SJCRH30 (cell line): Measurements from ENCODE around the gene CDC42BPB. TPM values are rescaled to one million over a fixed set of nuclear protein-coding genes. Genes with fewer than 3 reads are reported as not detected.
"Not testable (repeated sequence)": the region's sequence is repeated elsewhere in the genome, so short reads cannot be mapped to it uniquely, and the experiment has no call there.

ENCODE experiments used
- DNase-seq, 2 experiments: peaks; one replicate each; pipeline ENCODE4 v3.0.0-alpha.2; 2015 to 2020
- H3K27ac ChIP-seq: fragments of 250-450 bp; sonication (Bioruptor Pico); 2 replicates; pipeline ENCODE4 v1.5.1; 2020; ENCODE audit warnings: mild to moderate bottlenecking, moderate library complexity
- H3K27me3 ChIP-seq: fragments of 250-450 bp; sonication (Bioruptor Pico); 2 replicates; pipeline ENCODE4 v1.5.1; 2020; ENCODE audit warnings: mild to moderate bottlenecking, moderate library complexity
- H3K36me3 ChIP-seq: fragments of 250-450 bp; sonication (Bioruptor Pico); 2 replicates; pipeline ENCODE4 v1.5.1; 2020; ENCODE audit warnings: mild to moderate bottlenecking, moderate library complexity
- H3K4me1 ChIP-seq: fragments of 250-450 bp; sonication (Bioruptor Pico); 2 replicates; pipeline ENCODE4 v1.5.1; 2020; ENCODE audit warnings: mild to moderate bottlenecking, moderate library complexity
- H3K4me3 ChIP-seq: fragments of 250-450 bp; sonication (Bioruptor Pico); 2 replicates; pipeline ENCODE4 v1.5.1; 2020; ENCODE audit warnings: mild to moderate bottlenecking, moderate library complexity
- H3K9me3 ChIP-seq: fragments of 250-450 bp; sonication (Bioruptor Pico); replicated peaks from 2 replicates; pipeline ENCODE4 v1.5.1; 2020; ENCODE audit warnings: mild to moderate bottlenecking, moderate library complexity
- total RNA-seq: library from RNA; depleted of rRNA; stranded (reverse); fragments of >200 nt; shearing (Covaris generic); gene quantifications from 2 replicates; pipeline ENCODE4 v1.2.3, GENCODE V29; 2014

CDC42BPB gene
- total RNA-seq, 1 experiment from 2014 or later: 43.4 TPM

GRCh38 chr14:103028161-103028767 lies 29.1 kb downstream of the CDC42BPB start:
- Histone ChIP-seq H3K36me3 (no peaks in the 10 kb centered on the region), H3K27me3 (no peaks in the 10 kb centered on the region), H3K4me1 (no peaks in the 10 kb centered on the region; the same call in none of the 2 replicates), H3K9me3 (no peaks in the 10 kb centered on the region), H3K4me3 (no peak overlapping the region), H3K27ac (no peak overlapping the region)
- DNase-seq: no peak

GRCh38 chr14:103027451-103027850 lies 29.9 kb downstream of the CDC42BPB start:
- Histone ChIP-seq H3K4me1 (peaks cover 2% of the 10 kb centered on the region), H3K4me3 (no peak overlapping the region), H3K36me3 (no peaks in the 10 kb centered on the region), H3K27ac (no peak overlapping the region), H3K9me3 (no peaks in the 10 kb centered on the region), H3K27me3 (no peaks in the 10 kb centered on the region)
- no peak for DNase-seq

- H3K4me1 ChIP-seq: peaks cover 3% of the 10 kb centered on the region
- H3K27me3 ChIP-seq: no peaks in the 10 kb centered on the region
- no peaks in the 10 kb centered on the region for H3K36me3 ChIP-seq
- no peak overlapping the region for H3K4me3 ChIP-seq
- no peak overlapping the region for H3K27ac ChIP-seq
- H3K9me3 ChIP-seq: no peaks in the 10 kb centered on the region
- DNase-seq: no peak
Observed at GRCh38 chr14:103026988-103027387, 30.4 kb downstream of the CDC42BPB start.

GRCh38 chr14:103026196-103026595 lies 31.2 kb downstream of the CDC42BPB start:
- H3K36me3 ChIP-seq, H3K27ac ChIP-seq, H3K9me3 ChIP-seq, H3K4me3 ChIP-seq, DNase-seq, H3K4me1 ChIP-seq, H3K27me3 ChIP-seq: not testable (repeated sequence)

GRCh38 chr14:103023881-103024473 lies 33.4 kb downstream of the CDC42BPB start:
- Histone ChIP-seq H3K27ac (peak overlapping the region; percentile 4; the same call in 1 of the 2 replicates), H3K9me3 (no peaks in the 10 kb centered on the region), H3K4me3 (peak overlapping the region; percentile 31), H3K4me1 (peaks cover 3% of the 10 kb centered on the region), H3K27me3 (no peaks in the 10 kb centered on the region), H3K36me3 (no peaks in the 10 kb centered on the region)
- DNase-seq: peak; percentile 61 to 74

GRCh38 chr14:103022685-103023044 lies 34.7 kb downstream of the CDC42BPB start:
- Histone ChIP-seq H3K36me3 (no peaks in the 10 kb centered on the region), H3K9me3 (no peaks in the 10 kb centered on the region), H3K4me1 (peaks cover 3% of the 10 kb centered on the region), H3K27ac (peak overlapping the region; percentile 25; the same call in 1 of the 2 replicates), H3K27me3 (no peaks in the 10 kb centered on the region), H3K4me3 (no peak overlapping the region)
- peak in 1 of 2 experiments; percentile 27 for DNase-seq

- peaks cover 3% of the 10 kb centered on the region for H3K4me1 ChIP-seq
- DNase-seq: peak; percentile 74 to 75
- H3K9me3 ChIP-seq: no peaks in the 10 kb centered on the region
- no peaks in the 10 kb centered on the region for H3K36me3 ChIP-seq
- no peaks in the 10 kb centered on the region for H3K27me3 ChIP-seq
- peak overlapping the region; percentile 25; the same call in 1 of the 2 replicates for H3K27ac ChIP-seq
- no peak overlapping the region for H3K4me3 ChIP-seq
Observed at GRCh38 chr14:103022002-103022684, 35.2 kb downstream of the CDC42BPB start.

GRCh38 chr14:103021684-103022001 lies 35.7 kb downstream of the CDC42BPB start:
- H3K4me3 ChIP-seq: no peak overlapping the region
- H3K27ac ChIP-seq: no peak overlapping the region; the same call in 1 of the 2 replicates

GRCh38 chr14:103020271-103021170 lies 36.8 kb downstream of the CDC42BPB start:
- Histone ChIP-seq H3K4me1 (peaks cover 3% of the 10 kb centered on the region), H3K27me3 (no peaks in the 10 kb centered on the region), H3K27ac (no peak overlapping the region)

More at GRCh38 chr14:103021684-103022001, 35.7 kb downstream of the CDC42BPB start:
- Histone ChIP-seq H3K36me3 (no peaks in the 10 kb centered on the region), H3K9me3 (no peaks in the 10 kb centered on the region), H3K4me1 (peaks cover 3% of the 10 kb centered on the region), H3K27me3 (no peaks in the 10 kb centered on the region)
- no peak for DNase-seq

GRCh38 chr14:103019826-103020225 lies 37.5 kb downstream of the CDC42BPB start:
- H3K27ac ChIP-seq: no peak overlapping the region

More at GRCh38 chr14:103020271-103021170, 36.8 kb downstream of the CDC42BPB start:
- no peak for DNase-seq
- Histone ChIP-seq H3K4me3 (no peak overlapping the region), H3K9me3 (no peaks in the 10 kb centered on the region), H3K36me3 (no peaks in the 10 kb centered on the region)

GRCh38 chr14:103019236-103019635 lies 38.1 kb downstream of the CDC42BPB start:
- Histone ChIP-seq H3K4me3 (no peak overlapping the region), H3K27ac (no peak overlapping the region), H3K4me1 (peaks cover 7% of the 10 kb centered on the region), H3K36me3 (no peaks in the 10 kb centered on the region), H3K9me3 (no peaks in the 10 kb centered on the region), H3K27me3 (no peaks in the 10 kb centered on the region)
- no peak for DNase-seq

More at GRCh38 chr14:103019826-103020225, 37.5 kb downstream of the CDC42BPB start:
- no peak overlapping the region for H3K4me3 ChIP-seq
- H3K9me3 ChIP-seq: no peaks in the 10 kb centered on the region
- no peaks in the 10 kb centered on the region for H3K27me3 ChIP-seq
- peaks cover 3% of the 10 kb centered on the region for H3K4me1 ChIP-seq
- DNase-seq: no peak
- no peaks in the 10 kb centered on the region for H3K36me3 ChIP-seq

- DNase-seq: no peak
- no peak overlapping the region for H3K27ac ChIP-seq
Observed at GRCh38 chr14:103016594-103016993, 40.8 kb downstream of the CDC42BPB start.

GRCh38 chr14:103016071-103016470 lies 41.3 kb downstream of the CDC42BPB start:
- Histone ChIP-seq H3K4me3 (no peak overlapping the region), H3K4me1 (peaks cover 4% of the 10 kb centered on the region), H3K9me3 (no peaks in the 10 kb centered on the region), H3K27ac (no peak overlapping the region), H3K36me3 (no peaks in the 10 kb centered on the region), H3K27me3 (no peaks in the 10 kb centered on the region)
- DNase-seq: no peak

More at GRCh38 chr14:103016594-103016993, 40.8 kb downstream of the CDC42BPB start:
- H3K4me1 ChIP-seq: peaks cover 4% of the 10 kb centered on the region
- H3K27me3 ChIP-seq: no peaks in the 10 kb centered on the region
- no peak overlapping the region for H3K4me3 ChIP-seq
- H3K9me3 ChIP-seq: no peaks in the 10 kb centered on the region
- H3K36me3 ChIP-seq: no peaks in the 10 kb centered on the region

GRCh38 chr14:103015426-103015825 lies 41.9 kb downstream of the CDC42BPB start:
- peaks cover 4% of the 10 kb centered on the region for H3K4me1 ChIP-seq
- no peaks in the 10 kb centered on the region for H3K27me3 ChIP-seq
- H3K9me3 ChIP-seq: no peaks in the 10 kb centered on the region
- no peak overlapping the region for H3K27ac ChIP-seq
- H3K4me3 ChIP-seq: no peak overlapping the region
- no peaks in the 10 kb centered on the region for H3K36me3 ChIP-seq
- DNase-seq: no peak
